A204.1 (cell line): Measurements from ENCODE around the gene SLC6A20.

Source experiments
- FAIRE-seq: peaks from 2 replicates; lab custom pipeline; 2012; peaks lifted over from hg19 to GRCh38; lab: Jason Lieb, UNC

The SLC6A20 gene

GRCh38 chr3:45777746-45778386 lies 18.5 kb downstream of the SLC6A20 start:
- FAIRE-seq = no peak

DNA sequence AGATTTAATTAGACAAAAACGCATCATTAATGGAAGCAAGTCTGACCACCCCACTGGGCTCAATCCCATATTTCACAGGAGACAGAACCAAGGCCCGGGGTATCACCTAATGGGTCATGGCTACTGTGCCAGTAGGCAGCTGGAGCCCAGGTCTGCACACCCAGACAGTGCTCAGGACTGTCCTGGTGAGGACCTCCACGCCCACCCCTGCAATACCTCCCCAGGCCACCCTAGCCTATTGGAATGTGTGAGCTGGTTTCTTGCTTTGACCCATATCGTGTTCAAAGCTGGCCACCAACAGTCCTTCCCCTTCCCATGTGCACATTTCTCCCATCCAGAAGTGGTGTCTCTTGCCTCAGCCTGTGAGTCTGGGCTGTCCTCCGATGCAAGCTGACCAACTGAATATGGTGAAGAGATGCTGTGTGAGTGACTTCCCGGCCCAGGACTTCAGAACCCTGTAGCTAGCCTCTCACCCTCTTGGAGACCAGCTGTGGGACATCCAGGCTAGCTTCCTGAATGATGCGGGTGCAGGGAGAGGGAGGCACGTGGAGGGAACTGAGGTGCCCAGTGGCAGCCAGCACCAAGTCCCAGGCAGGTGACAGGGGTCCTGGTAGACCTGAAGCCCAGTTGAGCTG lies 19.1 kb downstream of the SLC6A20 start:
- no peak for FAIRE-seq

- no peak for FAIRE-seq
These were observed 19.7 kb downstream of the SLC6A20 start for GRCh38 chr3:45776611-45777010.

DNA sequence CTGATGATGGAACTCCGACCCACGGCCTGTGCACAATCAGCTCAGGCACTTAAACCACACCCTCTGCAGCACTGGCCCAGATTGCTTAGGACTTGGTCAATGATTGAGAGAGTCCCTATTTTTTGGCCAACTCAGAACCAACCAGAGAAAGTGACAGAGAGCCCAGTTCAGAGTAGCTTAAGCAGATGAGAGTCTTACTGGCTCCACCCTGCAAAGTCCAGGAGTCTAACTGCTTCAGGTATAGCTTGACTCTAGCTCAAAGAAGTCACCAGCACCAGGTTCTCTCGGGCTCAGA lies 20.1 kb downstream of the SLC6A20 start:
- no peak for FAIRE-seq

DNA sequence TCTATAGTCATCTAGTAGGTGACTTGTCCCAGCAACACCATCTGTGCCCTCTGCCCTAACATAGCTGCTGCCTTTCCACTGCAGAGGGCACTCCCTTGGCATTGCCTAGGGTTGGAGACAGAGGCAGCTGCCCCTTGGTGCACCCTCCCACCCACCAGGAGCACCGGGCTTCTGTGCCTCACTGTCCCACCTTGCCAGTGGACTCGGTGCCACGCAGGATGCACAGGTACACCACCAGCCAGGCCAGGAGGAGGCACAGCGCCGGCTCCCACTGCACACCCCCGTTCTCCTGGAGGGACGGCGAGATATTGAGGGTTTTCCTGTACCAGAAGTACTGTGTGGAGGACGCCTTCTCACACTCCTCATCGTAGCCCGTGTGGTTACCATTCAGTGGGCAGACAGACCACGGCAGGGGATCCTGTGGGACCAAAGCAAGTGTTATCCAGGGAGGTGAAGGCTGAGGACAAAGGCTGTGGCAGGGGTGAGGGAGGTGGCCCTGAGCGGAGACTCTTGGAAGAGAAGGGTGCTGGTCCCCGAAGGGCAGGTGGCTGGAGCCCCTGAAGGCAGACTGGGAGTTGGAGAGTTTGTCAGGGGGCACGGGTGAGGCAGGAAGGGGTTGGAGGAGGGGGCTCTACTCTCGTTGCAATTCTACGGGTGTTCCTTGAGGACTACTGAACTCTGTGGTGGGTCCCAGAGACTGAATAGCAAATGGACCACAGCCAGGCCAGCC lies 20.6 kb downstream of the SLC6A20 start:
- no peak for FAIRE-seq

- FAIRE-seq = no peak
These were observed 21.5 kb downstream of the SLC6A20 start for GRCh38 chr3:45774581-45775521.

DNA sequence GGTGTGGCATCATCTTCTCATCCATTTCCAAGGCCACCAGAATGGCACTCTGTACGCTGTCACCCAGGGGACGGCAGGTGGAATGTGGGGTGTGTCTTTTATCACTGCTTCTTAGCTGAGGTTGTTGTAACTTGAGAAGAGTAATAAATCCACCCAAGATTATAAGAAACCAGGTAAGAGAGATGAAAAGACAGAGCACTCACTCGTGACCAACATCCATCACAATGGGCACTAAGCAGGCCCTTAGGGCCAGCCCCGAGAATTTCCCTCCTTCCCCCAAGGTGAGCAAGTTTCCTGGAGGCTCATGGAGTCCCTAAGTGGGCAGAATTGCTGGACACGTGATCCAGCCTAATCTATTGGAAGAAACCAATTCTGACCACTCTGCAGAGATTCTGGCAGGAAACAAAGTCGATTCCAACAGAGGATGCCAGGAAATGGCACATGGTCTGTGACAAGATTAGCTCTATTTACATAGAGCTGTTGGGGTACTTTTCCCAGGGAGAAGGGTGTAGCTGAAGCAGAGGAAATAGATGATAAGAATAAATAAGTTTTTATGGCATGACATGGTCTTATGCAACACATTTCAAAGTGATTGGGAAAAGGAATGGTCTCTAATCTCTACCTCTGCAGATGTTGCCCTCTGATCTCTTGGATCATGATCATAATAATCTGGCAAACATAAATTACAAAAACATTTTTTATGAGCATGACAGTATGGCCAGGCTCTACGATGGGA lies 22.5 kb downstream of the SLC6A20 start:
- FAIRE-seq = no peak

GRCh38 chr3:45773072-45773471 lies 23.3 kb downstream of the SLC6A20 start:
- FAIRE-seq = no peak

GRCh38 chr3:45772341-45773035 lies 23.8 kb downstream of the SLC6A20 start:
- no peak for FAIRE-seq

- FAIRE-seq = no peak
These were observed 24.5 kb downstream of the SLC6A20 start for GRCh38 chr3:45771831-45772230.

DNA sequence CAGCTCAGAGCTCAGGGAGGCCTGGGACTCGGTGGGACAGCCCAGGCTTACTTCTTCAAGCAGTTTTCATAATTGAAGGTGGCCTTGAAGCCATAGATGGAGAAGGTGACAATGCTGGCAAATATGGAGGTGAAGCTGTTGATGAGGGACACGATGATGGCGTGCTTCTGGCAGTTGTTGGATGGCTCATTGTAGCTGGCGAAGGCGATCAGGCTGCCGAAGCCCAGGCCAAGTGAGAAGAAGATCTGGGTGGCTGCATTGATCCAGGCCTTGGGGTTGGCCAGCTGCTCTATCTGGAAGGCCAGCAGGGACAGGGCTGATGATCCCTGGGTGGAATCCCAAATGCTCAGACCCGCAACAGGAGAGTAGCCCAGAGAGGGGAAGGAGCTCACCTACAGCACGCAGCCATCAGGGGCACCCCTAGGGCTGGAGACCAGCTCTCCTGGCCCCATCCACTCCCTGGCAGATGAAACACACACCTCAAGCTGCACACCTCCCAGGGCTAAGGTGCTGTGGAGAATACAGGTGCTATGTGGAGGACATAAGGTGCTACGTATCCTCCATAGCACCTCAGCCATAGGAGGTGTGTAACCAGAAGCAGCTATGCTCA lies 25.1 kb downstream of the SLC6A20 start:
- no peak for FAIRE-seq

DNA sequence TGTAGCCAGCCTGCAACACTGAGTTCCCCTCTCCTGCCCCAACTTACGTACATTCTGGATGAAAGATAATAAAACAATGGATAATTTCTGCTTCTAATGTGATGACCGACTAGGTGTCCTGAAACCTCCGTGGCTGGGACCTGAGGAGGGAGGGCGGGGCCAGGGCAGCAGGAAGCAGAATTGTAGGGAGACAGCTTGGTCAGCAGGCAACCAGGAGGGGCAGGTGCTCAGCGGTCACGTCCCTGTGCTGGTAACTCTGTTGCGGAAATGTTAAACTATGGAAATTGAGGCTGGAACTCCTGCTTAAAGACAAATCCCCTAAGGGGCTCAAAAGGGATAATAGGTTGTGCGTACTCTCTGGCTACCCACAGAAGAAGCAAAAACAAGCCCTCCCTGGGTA lies 30.4 kb downstream of the SLC6A20 start:
- FAIRE-seq = no peak

DNA sequence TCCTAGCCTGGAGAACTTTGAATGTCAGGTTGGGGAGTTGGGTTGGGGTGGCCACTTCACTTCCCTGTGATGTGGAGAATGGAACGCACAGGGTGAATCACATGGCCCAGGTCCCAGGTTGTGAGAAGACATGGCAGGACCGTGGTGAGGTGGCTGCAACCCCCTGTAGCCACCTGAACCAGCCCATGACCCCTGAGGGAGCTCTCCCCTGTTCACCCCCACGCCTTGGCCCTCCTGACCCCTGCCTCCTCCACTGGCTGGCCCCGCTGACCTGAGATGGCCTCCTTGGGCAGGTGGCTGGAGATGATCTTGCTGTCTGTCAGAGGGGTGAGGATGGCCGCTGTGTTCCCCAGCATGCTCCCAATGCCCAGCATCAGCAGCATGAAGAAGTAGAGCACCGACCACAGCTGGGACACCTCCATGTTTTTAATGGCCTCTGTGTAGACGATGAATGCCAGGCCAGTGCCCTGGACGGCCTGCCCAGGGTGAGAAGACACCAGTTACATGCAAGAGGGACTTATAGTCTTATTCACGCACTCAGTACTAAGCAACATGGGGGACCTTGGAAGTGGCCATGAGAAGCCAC lies 31.0 kb downstream of the SLC6A20 start:
- FAIRE-seq = no peak

DNA sequence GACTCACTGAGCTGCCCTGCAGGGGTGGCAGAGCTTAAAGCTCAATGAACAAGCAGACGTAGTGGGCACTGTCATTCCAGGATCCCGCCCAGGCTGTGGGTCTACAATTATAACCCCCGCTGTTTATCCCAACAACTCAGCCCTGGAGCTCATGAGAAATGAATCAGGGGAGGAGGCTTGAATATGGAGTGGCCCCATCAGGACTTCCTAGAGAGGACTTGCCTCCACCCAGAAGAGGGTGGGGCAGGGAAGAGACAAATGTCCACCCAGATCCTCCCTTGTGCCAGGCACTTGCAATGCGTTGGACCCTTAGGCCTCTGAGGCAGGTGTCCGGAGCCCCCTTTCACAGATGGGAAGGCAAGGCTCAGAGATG lies 33.0 kb downstream of the SLC6A20 start:
- FAIRE-seq = no peak

- no peak for FAIRE-seq
These were observed 33.6 kb downstream of the SLC6A20 start for GRCh38 chr3:45762647-45763302.

DNA sequence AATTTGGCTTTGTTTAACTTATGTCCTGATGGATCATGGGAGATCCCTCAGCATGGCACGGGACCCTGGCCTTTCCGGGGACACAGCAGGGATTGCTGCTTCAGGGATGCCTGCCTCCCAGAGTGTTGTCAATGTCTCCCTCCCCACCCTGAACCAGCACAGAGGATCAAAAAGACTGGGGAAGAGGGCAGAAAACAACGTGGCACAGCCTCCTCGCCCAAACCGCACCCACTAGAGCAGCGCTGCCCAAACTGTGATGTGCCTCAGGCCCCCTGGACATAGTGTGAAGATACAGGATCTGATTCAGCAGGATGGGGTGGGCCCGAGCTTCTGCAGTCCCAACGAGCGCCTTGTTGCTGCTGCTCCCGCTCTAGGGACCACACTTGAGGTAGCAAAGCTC lies 34.5 kb downstream of the SLC6A20 start:
- FAIRE-seq = no peak

GRCh38 chr3:45760878-45761711 lies 35.2 kb downstream of the SLC6A20 start:
- no peak for FAIRE-seq

- no peak for FAIRE-seq
These were observed 36.5 kb downstream of the SLC6A20 start for GRCh38 chr3:45759851-45760250.

- FAIRE-seq = no peak
These were observed 37.5 kb downstream of the SLC6A20 start for GRCh38 chr3:45758871-45759270.
